Measurements from ENCODE around the gene MKNK1.

The MKNK1 gene

GRCh38 chr1:46510341-46510997, 93.6 kb downstream of the MKNK1 start:
- no peak for DNase-seq (ENCODE audit: low spot score)
- TF ChIP-seq, protein P1, sequence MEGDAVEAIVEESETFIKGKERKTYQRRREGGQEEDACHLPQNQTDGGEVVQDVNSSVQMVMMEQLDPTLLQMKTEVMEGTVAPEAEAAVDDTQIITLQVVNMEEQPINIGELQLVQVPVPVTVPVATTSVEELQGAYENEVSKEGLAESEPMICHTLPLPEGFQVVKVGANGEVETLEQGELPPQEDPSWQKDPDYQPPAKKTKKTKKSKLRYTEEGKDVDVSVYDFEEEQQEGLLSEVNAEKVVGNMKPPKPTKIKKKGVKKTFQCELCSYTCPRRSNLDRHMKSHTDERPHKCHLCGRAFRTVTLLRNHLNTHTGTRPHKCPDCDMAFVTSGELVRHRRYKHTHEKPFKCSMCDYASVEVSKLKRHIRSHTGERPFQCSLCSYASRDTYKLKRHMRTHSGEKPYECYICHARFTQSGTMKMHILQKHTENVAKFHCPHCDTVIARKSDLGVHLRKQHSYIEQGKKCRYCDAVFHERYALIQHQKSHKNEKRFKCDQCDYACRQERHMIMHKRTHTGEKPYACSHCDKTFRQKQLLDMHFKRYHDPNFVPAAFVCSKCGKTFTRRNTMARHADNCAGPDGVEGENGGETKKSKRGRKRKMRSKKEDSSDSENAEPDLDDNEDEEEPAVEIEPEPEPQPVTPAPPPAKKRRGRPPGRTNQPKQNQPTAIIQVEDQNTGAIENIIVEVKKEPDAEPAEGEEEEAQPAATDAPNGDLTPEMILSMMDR (IDR thresholded peaks at IDR 0.05; ENCODE audit: extremely low read depth, insufficient read depth, missing control alignments) = no peak
- in situ Hi-C loops (cut with MboI; ENCODE audit: low pct_unique_long_range_greater_than_20kb, low sequenced_read_pairs, unreplicated experiment) = no loop called here

DNA sequence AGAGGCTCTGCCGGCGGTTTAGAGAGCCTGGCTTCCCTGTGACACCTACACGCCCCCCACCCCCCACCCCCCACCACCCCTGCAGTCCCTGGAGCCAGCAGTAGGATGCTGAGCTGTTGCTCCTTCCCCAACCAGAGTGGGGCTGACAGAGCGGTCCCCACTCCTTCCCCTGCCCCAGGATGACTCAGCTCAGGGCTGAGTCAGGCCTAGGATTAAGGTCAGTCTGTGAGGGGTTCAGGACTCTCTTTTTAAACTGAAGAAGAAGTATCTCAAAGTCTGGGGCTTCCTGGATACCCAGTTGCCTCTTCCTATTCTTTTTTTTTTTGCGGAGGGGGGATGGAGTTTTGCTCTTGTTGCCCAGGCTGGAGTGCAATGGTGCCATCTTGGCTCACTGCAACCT, 95.3 kb downstream of the MKNK1 start:
- no peak for DNase-seq (ENCODE audit: low spot score)
- TF ChIP-seq, protein P1 (IDR thresholded peaks at IDR 0.05; ENCODE audit: extremely low read depth, insufficient read depth, missing control alignments) = no peak
- in situ Hi-C loops (cut with MboI; ENCODE audit: low pct_unique_long_range_greater_than_20kb, low sequenced_read_pairs, unreplicated experiment) = no loop called here
